Loucy (cell line): ENCODE measurements around the gene ERO1A.

Experiments used
- CTCF ChIP-seq: fragments of 200-600 bp; sonication (generic); conservative IDR thresholded peaks from 2 replicates; pipeline ENCODE4 v1.5.1; 2014; ENCODE audit warnings: mild to moderate bottlenecking, antibody characterized with exemption, low read length
- EZH2phosphoT487 ChIP-seq: fragments of 200-600 bp; IDR thresholded peaks from 2 replicates; pipeline ENCODE4 v1.6.1; 2018; ENCODE audit warnings: antibody characterized with exemption, mild to moderate bottlenecking, moderate library complexity, borderline replicate concordance

DNA sequence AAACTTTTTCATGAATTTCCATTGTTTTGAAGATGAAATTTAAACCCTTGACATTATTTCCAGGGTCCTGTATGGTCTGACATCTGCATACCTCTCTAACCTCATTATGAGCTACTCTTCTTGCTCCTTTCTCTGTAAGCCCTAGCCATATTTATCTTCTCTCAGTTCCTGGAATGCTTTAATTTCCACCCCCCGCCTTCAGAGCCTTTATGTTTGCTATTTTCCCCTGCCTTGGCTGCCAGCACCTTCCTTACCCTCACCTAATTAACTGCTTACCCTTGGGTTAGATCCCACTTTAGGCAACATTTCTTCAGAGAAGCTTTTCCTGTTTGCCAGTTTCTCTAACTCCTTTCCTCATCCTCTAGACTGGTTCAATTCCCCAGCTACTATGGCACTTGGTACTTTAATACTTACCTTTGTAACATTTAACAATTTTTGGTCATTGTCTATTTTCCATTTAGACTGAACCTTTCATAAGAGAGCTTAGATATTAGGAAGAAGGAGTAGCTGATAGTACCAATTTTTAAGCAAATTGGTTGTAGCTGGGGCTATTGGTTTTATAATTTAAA, 40.6 kb upstream of the ERO1A start:
- TF ChIP-seq CTCF (no peak), EZH2phosphoT487 (no peak)
